Measurements from ENCODE around the gene KCNAB1.

The KCNAB1 gene

GRCh38 chr3:156582532-156583183 lies 462.3 kb downstream of the KCNAB1 start:
- no peak for DNase-seq

GRCh38 chr3:156583469-156583868 lies 463.1 kb downstream of the KCNAB1 start:
- no peak for DNase-seq

GRCh38 chr3:156586905-156587759 lies 466.8 kb downstream of the KCNAB1 start:
- DNase-seq: no peak

DNA sequence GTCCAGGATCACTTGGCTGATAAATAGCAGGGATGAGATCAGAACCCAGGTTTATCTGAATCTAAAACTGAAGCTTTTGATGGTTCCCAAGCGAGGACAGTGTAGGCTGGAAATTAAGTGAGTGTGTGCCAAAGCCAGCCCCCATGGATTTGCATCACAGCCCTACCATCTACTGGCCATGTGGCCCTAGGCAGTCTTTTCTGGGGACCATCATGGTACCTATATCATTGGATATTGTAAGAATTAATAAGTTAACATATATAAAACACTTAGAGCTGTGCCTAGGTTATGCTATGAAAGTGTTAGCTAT lies 467.3 kb downstream of the KCNAB1 start:
- DNase-seq: no peak
